GM12873 (cell line): ENCODE data around the gene ZNF732.

Source experiments
- CTCF ChIP-seq: IDR thresholded peaks from 2 replicates; pipeline ENCODE4 v1.5.1; 2012; ENCODE audit warnings: low read depth, mild to moderate bottlenecking, moderate library complexity, low read length, control low read depth; ENCODE audit not compliant: insufficient read depth; ENCODE audit errors: missing control alignments

The ZNF732 gene

GRCh38 chr4:252065-252601 lies 53.1 kb downstream of the ZNF732 start:
- TF ChIP-seq CTCF: no peak

GRCh38 chr4:244471-244870 lies 60.8 kb downstream of the ZNF732 start:
- TF ChIP-seq CTCF: peak; percentile 61

GRCh38 chr4:243426-243825 lies 61.8 kb downstream of the ZNF732 start:
- TF ChIP-seq CTCF: no peak

GRCh38 chr4:242121-242848 lies 63.0 kb downstream of the ZNF732 start:
- TF ChIP-seq CTCF: peak; percentile 73

- TF ChIP-seq CTCF: no peak
These were observed 69.2 kb downstream of the ZNF732 start for GRCh38 chr4:236028-236427.

GRCh38 chr4:234178-234577 lies 71.1 kb downstream of the ZNF732 start:
- no peak for TF ChIP-seq CTCF

GRCh38 chr4:223913-224497 lies 81.3 kb downstream of the ZNF732 start:
- no peak for TF ChIP-seq CTCF
